Loucy (cell line): ENCODE results near the gene RALGPS1.

Experiments
- CTCF ChIP-seq: fragments of 200-600 bp; sonication (generic); conservative IDR thresholded peaks from 2 replicates; pipeline ENCODE4 v1.5.1; 2014; ENCODE audit warnings: mild to moderate bottlenecking, antibody characterized with exemption, low read length
- EZH2phosphoT487 ChIP-seq: fragments of 200-600 bp; IDR thresholded peaks from 2 replicates; pipeline ENCODE4 v1.6.1; 2018; ENCODE audit warnings: antibody characterized with exemption, mild to moderate bottlenecking, moderate library complexity, borderline replicate concordance

GRCh38 chr9:127005770-127006314 lies 91.3 kb downstream of the RALGPS1 start:
- no peak for TF ChIP-seq CTCF
- no peak for TF ChIP-seq EZH2phosphoT487
